HFFc6 (cell line): Measurements from ENCODE around the gene KCNK7. TPM values are rescaled to one million over a fixed set of nuclear protein-coding genes. Genes with fewer than 3 reads are reported as not detected.
"Not testable (repeated sequence)": the region's sequence is repeated elsewhere in the genome, so short reads cannot be mapped to it uniquely, and the experiment has no call there.

Experiments
- DNase-seq: peaks from one replicate; pipeline ENCODE4 v3.0.0-alpha.2; 2018
- H3K27ac Mint-ChIP-seq: 2 replicates; pipeline ENCODE4 v1.8.0; 2020; ENCODE audit warnings: mild to moderate bottlenecking, mixed read lengths
- H3K27me3 Mint-ChIP-seq: 2 replicates; pipeline ENCODE4 v1.8.0; 2021; ENCODE audit warnings: mild to moderate bottlenecking, moderate library complexity, mixed read lengths; ENCODE audit not compliant: insufficient read depth
- H3K36me3 Mint-ChIP-seq: 2 replicates; pipeline ENCODE4 v1.8.0; 2021; ENCODE audit warnings: low read depth, mixed read lengths
- H3K4me1 Mint-ChIP-seq: 2 replicates; pipeline ENCODE4 v1.8.0; 2020; ENCODE audit warnings: low read depth, mixed read lengths
- H3K4me3 Mint-ChIP-seq: 2 replicates; pipeline ENCODE4 v1.8.0; 2020; ENCODE audit warnings: mild to moderate bottlenecking, moderate library complexity, mixed read lengths
- H3K9me3 Mint-ChIP-seq: 2 replicates; pipeline ENCODE4 v1.8.0; 2020; ENCODE audit warnings: mild to moderate bottlenecking, mixed read lengths
- CTCF ChIP-seq: fragments of 200-600 bp; sonication (generic); IDR thresholded peaks from 2 replicates; pipeline ENCODE4 v1.5.0; 2021; ENCODE audit warnings: antibody characterized with exemption, mild to moderate bottlenecking
- total RNA-seq, 6 experiments: library from RNA; stranded (reverse); fragmentation: NEBNext Ultra II Directional; extraction: Animal tissue kit (Norgen Biotek cat#: 25700); gene quantifications; 2 replicates in 1 of 6; 3 replicates in 5 of 6; pipeline ENCODE4 v1.2.3, GENCODE V29; 2021

KCNK7 gene
- total RNA-seq, 6 experiments from 2014 or later: 0.16 to 0.31 (median 0.30) TPM; not detected in 3

DNA sequence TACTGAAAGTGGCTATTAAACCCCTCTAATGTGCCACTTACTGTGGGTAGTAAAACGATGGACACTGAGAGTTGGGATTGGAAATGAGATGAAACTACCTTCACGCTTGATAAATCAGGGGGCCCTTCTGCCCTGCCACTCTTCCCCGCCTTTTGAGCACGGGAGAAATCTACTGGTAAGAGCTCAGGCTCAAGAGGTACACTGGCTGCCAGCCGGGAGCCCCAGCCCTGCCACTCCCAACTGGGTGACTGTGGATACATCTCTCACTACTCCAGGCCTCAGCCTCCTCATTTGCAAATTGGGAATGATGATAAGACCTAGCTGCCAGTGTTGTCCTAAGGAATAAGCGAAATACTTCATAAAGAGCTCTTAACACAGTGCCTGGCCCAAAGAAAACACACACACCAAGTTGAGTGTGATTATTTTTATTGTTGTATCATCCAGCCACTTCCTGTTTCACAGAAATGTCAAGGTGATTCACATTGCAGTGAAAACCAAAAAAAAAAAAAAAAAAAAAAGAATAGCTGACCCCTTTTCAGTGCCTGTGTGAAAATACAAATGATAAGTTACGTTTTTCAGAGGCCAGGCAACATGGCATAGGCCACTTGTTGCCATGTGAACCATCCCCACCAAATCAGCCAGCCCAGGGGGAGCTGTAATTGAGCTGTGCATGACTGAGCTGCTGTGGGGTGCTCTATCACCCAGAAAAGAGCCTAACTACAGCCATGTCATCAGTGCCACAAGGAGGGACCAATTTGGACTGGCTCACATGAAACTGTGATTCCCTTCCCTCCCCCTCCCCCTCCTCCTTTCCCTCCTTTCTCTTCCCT, 29.8 kb downstream of the KCNK7 start:
- Mint-ChIP-seq H3K4me1 (peaks cover 46% of the 10 kb centered on the region), H3K4me3 (no peak overlapping the region), H3K27me3 (peaks cover 7% of the 10 kb centered on the region), H3K9me3 (no peaks in the 10 kb centered on the region), H3K27ac (peak overlapping the region; percentile 56; the same call in 1 of the 2 replicates), H3K36me3 (peaks cover 12% of the 10 kb centered on the region)
- DNase-seq: no peak
- TF ChIP-seq CTCF: no peak

DNA sequence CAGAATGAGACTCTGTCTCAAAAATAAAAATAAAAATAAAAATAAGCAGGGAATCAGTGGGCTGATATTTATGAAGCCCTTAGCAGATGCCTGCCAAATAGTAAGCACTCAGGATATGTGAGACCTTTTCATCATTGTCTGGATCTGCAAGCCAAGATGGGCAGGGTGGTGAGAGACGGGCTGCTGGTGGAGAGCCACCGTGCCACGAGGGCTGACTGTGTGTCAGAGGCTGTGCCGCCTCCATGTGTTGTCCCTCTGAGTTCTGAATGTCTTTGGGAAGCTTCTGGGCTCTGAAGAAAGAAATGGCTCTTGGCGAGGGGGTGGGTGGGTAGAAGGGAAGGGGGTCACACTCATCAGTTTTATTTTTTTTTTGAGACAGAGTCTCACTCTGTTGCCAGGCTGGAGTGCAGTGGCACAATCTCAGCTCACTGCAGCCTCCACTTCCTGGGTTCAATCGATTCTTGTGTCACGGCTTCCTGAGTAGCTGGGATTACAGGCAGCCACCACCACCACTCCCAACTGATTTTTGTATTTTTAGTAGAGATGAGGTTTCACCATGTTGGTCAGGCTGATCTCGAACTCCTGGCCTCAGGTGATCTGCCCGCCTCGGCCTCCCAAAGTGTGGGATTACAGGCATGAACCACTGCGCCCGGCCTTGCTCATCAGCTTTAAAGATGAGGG, 30.6 kb downstream of the KCNK7 start:
- H3K4me3 Mint-ChIP-seq, H3K27ac Mint-ChIP-seq, H3K27me3 Mint-ChIP-seq, H3K9me3 Mint-ChIP-seq, DNase-seq, H3K36me3 Mint-ChIP-seq: not testable (repeated sequence)
- peaks cover 53% of the 10 kb centered on the region for H3K4me1 Mint-ChIP-seq

DNA sequence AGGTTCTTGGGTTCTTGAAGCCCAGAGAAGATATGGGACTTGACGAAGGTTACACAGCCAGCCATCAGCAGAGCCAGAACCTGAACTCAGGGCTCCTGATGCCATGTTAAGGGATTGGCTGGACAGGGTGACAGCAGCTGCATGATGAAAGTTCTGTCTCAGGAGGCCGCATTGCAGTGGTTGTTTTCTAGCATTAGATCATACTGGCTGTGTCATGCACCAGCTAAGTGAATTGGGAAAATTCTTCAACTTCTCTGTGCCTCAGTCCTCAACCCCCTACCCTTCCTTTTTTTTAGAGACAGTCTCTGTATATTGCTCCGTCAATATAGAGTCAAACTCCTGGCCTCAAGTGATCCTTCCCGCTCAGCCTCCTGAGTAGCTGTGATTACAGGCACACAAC, 32.0 kb downstream of the KCNK7 start:
- Mint-ChIP-seq H3K36me3 (peaks cover 4% of the 10 kb centered on the region; the same call in 1 of the 2 replicates), H3K27me3 (peaks cover 3% of the 10 kb centered on the region; the same call in 1 of the 2 replicates), H3K9me3 (no peaks in the 10 kb centered on the region), H3K4me3 (no peak overlapping the region), H3K27ac (no peak overlapping the region), H3K4me1 (peaks cover 55% of the 10 kb centered on the region)
- DNase-seq: no peak
- no peak for TF ChIP-seq CTCF

- no peak overlapping the region for H3K27ac Mint-ChIP-seq
- no peaks in the 10 kb centered on the region for H3K36me3 Mint-ChIP-seq
- no peaks in the 10 kb centered on the region for H3K9me3 Mint-ChIP-seq
These were observed 32.8 kb downstream of the KCNK7 start for GRCh38 chr11:65562788-65563187.

GRCh38 chr11:65562020-65562419, 33.6 kb downstream of the KCNK7 start:
- no peak for DNase-seq
- no peaks in the 10 kb centered on the region for H3K36me3 Mint-ChIP-seq
- no peak overlapping the region for H3K27ac Mint-ChIP-seq
- H3K4me1 Mint-ChIP-seq: peaks cover 52% of the 10 kb centered on the region
- H3K9me3 Mint-ChIP-seq: no peaks in the 10 kb centered on the region
- H3K4me3 Mint-ChIP-seq: no peak overlapping the region
- no peak for TF ChIP-seq CTCF
- peaks cover 3% of the 10 kb centered on the region; the same call in 1 of the 2 replicates for H3K27me3 Mint-ChIP-seq

More at GRCh38 chr11:65562788-65563187, 32.8 kb downstream of the KCNK7 start:
- peaks cover 3% of the 10 kb centered on the region; the same call in 1 of the 2 replicates for H3K27me3 Mint-ChIP-seq
- no peak for DNase-seq
- H3K4me1 Mint-ChIP-seq: peaks cover 46% of the 10 kb centered on the region
- TF ChIP-seq CTCF: no peak
- H3K4me3 Mint-ChIP-seq: no peak overlapping the region
